ENCODE results near the gene MIEF1.
"Not testable (repeated sequence)": the region's sequence is repeated elsewhere in the genome, so short reads cannot be mapped to it uniquely, and the experiment has no call there.

The MIEF1 gene

GRCh38 chr22:39517470-39517869 lies 15.4 kb downstream of the MIEF1 start:
- DNase-seq, result no peak

- DNase-seq, result no peak
Measured at GRCh38 chr22:39518144-39518786, 16.2 kb downstream of the MIEF1 start.

- DNase-seq, result no peak
Measured at GRCh38 chr22:39518996-39519680, 17.0 kb downstream of the MIEF1 start.

GRCh38 chr22:39519681-39520225 lies 17.7 kb downstream of the MIEF1 start:
- DNase-seq, result peak; percentile 90

- DNase-seq, result no peak
Measured at GRCh38 chr22:39520226-39521105, 18.4 kb downstream of the MIEF1 start, which contains the start of gene ATF4. TSS of gene ATF4 (plus strand) at chr22:39520562. CDS start at chr22:39521446, 884 bp downstream.

- not testable (repeated sequence) for DNase-seq
Measured at GRCh38 chr22:39521106-39521885, 19.2 kb downstream of the MIEF1 start.

GRCh38 chr22:39522091-39522490 lies 20.0 kb downstream of the MIEF1 start:
- DNase-seq, result not testable (repeated sequence)

- no peak for DNase-seq
Measured at GRCh38 chr22:39522567-39523300, 20.6 kb downstream of the MIEF1 start.

- DNase-seq, result no peak
Measured at GRCh38 chr22:39524089-39524752, 22.1 kb downstream of the MIEF1 start.

- DNase-seq, result no peak
Measured at GRCh38 chr22:39524753-39525657, 22.9 kb downstream of the MIEF1 start.

- DNase-seq, result no peak
Measured at GRCh38 chr22:39525658-39525975, 23.5 kb downstream of the MIEF1 start.

GRCh38 chr22:39526736-39527171 lies 24.7 kb downstream of the MIEF1 start:
- DNase-seq, result no peak

GRCh38 chr22:39527481-39527961 lies 25.4 kb downstream of the MIEF1 start:
- peak; percentile 69 for DNase-seq

GRCh38 chr22:39528080-39528661 lies 26.1 kb downstream of the MIEF1 start:
- no peak for DNase-seq

- DNase-seq, result peak; percentile 80
Measured at GRCh38 chr22:39528681-39529486, 26.8 kb downstream of the MIEF1 start.

GRCh38 chr22:39529487-39529851 lies 27.4 kb downstream of the MIEF1 start:
- DNase-seq, result no peak

GRCh38 chr22:39530116-39530515 lies 28.0 kb downstream of the MIEF1 start:
- DNase-seq, result no peak

GRCh38 chr22:39530692-39531331 lies 28.7 kb downstream of the MIEF1 start:
- DNase-seq, result no peak

Measured in NCI-H510A (cell line).